GM19395 (cell line): Measurements from ENCODE around the gene SDE2.
"Not testable (repeated sequence)": the region's sequence is repeated elsewhere in the genome, so short reads cannot be mapped to it uniquely, and the experiment has no call there.

Source experiments
- ATAC-seq: cut with Tn5 transposase; IDR thresholded peaks from one replicate; pipeline ENCODE4 v1.9.1; 2021; ENCODE audit warnings: mild to moderate bottlenecking, moderate library complexity; ENCODE audit not compliant: unreplicated experiment

The SDE2 gene

DNA sequence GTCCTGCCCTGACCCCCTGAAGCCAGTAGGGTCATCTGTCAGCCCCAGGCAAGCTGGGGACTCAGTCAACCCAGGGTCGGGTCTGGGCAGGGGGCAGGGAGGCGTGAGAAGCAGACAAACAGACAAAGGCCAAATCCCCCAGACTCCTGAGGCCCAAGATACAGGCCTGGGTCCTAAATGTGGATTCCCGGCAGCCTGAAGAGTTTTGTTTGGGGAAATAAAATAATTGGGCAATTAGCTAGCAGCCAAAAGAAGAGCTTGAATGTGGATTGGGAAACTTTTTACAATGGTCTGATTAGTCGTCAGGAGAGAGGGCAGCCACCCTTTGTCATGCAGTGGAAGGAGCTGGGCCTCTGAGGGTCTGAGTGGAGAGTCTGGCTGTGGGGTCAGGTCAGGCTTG lies 53.6 kb downstream of the SDE2 start:
- ATAC-seq, result no peak

DNA sequence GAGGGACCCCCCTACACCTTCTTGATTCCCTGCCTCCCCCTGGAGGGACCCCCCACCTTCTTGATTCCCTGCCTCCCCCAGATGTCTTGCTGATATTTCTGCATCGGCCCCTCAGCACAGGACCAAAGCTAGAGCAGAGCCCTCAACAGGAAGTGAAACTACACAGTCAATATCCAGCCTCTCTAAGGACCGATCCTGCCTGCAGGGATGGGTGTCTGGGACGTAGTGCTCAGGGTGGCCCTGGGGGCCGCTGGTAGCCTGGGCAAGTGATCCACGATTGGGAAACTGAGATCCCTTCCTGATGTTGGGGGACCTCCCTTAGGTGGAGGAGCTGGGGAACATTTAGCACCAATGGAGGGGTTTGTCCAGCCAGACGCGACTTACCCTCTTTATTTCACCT lies 54.2 kb downstream of the SDE2 start:
- ATAC-seq, result peak; percentile 74

DNA sequence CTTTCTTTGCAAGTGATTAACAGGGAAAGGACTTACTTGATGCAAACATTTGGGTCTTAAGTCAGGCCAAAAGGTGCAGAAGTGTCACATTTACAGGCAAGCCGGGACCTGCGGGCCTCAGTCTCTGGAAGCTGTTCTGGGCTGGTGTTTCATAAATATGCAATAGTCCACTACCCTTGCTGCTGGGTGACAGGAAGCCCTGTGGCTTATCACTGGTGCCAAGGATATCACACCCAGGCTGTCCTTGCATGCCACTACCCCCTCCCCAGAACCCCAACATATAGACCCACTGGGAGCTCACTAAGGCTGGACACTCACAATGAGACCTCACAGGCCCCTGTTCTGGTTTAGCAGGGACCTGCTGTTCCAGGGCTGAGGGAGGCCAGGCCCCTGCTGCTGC lies 54.8 kb downstream of the SDE2 start:
- ATAC-seq, result no peak

DNA sequence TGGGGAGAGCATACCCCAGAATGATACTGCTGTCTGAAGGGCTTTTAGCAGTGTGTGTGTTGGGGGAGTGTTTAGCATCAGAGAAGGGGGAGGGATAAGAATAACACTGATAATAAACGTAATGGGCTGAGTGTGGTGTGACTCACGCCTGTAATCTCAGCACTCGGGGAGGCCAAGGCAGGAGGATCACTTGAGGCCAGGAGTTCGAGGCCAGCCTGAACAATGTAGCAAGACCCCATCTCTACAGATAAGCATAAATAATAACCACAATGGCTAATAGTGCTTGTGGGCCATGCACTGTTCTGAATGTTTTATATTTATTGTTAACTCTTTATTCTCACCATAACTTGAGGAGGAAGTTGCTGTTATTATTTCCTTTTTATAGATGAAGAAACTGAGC lies 55.6 kb downstream of the SDE2 start:
- no peak for ATAC-seq

DNA sequence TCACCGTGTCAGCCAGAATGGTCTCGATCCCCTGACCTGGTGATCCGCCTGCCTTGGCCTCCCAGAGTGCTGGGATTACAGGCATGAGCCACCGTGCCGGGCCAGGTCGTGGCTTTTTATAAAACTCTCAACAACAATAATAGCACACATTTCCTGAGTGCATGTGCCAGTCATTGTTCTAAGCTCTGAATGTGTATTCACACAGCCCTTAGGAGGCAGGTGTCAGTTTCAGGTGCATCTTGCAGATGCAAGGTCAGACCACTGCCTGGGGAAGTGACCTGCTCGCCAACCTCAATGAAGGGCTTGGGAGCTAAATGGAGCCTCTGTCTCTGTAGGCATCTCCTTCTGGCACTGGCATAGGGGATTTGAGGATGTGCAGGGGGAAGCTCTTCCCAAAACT lies 56.6 kb downstream of the SDE2 start:
- peak; percentile 73 for ATAC-seq

DNA sequence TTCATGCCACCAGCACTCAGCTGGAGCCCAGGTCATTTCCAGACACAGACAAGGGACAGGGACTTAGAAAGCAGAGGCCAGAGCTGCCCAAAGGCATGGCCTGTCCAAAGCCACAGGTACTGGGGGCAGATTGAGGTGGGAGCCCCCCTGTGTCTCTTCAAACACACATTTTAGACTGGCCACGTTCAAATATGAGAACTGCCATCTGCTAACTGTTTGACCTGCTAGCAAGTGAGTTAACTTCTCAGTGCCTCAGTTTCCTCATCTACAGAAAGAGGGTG lies 57.3 kb downstream of the SDE2 start:
- no peak for ATAC-seq

DNA sequence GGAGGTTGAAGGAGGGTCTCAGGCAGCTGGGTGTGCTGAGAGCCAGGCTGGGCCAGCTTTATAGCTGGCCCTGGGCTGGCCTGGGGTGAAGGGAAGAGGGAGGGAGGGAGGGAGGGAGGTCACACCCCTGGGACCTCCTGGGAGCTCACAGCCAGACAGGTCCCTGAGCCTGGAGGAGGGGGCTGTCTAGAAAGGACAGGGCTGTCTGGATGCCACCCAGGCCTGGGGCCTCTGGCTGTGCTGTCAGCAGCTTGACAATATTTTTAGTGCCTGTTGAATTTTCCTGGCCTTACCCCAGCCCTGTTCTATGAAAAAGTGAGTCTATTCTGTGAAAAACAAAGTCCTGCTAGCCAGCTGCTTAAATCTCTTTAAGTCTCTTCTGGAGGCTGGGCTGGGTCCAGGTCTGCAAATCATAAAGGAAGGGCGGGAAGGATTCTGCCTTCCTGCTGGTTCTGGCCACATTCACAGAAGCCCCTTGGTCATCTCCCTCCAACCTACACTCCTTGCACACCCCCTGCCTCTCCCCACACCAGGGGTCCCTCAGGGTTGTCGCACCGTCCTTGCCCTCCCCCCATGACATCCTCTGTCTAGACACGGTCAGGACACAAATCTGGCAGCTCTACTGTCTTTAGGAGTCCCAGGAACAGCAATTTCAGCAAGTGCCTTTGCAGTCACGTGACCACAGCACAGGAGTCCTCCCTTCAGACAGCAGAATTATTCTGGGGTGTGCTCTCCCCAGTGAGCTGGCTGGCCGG lies 57.8 kb downstream of the SDE2 start, which contains the start of gene LEFTY2:
TSS of gene LEFTY2 (minus strand) at position 34 of the 755 bp plus-strand sequence. CDS start 80 bp downstream, outside the sequence.
- no peak for ATAC-seq

DNA sequence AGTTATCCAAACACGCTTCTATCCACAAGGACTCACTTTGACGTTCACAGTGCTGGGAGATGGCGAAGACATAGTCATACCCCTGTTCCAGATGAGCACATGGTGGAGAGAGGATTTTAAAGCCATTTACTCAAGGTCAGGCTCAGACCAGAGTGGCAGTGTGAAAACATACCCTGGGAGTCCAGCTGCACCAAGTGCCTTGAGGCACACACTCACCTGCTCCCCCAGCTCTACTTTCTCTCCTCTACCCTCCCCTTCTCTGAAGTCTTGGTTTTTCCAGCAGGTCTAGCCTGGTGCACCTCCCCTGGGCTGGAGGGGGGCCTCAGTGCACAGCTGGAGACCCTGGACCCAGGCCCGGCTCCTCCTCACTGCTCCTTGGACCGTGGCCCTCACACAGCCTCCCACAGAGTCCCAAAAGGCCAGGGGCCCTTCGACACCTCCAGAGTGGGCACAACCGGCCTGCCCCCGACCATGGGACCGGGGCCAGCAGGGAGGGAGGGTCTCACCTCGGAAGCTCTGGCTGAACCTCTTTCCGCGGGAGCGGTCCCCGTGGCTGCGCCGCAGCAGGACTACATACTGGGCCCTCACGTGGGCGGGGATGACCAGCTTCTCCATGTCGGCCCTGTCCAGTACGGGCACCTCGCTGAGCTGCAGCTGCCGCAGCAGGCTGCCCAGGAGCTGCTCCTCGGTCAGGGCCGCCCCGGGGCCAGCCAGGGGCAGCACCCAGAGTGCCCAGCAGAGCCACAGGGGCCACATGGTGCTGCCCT lies 58.6 kb downstream of the SDE2 start:
- no peak for ATAC-seq

DNA sequence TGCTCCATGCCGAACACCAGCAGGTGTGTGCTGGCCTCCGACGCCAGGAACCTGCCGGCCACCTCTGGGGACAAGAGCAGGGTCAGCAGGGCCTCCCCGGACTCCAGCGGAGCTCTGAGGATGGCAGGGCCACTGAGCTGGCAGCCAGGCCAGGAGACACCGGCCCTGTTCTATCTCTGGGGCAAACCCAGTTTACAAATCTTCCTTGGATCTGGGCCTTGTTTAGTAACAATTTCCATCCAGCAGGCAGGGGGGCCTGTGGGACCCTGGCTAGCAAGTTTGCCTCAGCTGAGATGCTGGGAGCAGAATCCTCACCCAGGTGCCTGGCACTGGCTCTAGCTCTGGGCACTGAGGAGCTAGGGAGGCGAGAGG lies 59.2 kb downstream of the SDE2 start:
- ATAC-seq, result not testable (repeated sequence)

DNA sequence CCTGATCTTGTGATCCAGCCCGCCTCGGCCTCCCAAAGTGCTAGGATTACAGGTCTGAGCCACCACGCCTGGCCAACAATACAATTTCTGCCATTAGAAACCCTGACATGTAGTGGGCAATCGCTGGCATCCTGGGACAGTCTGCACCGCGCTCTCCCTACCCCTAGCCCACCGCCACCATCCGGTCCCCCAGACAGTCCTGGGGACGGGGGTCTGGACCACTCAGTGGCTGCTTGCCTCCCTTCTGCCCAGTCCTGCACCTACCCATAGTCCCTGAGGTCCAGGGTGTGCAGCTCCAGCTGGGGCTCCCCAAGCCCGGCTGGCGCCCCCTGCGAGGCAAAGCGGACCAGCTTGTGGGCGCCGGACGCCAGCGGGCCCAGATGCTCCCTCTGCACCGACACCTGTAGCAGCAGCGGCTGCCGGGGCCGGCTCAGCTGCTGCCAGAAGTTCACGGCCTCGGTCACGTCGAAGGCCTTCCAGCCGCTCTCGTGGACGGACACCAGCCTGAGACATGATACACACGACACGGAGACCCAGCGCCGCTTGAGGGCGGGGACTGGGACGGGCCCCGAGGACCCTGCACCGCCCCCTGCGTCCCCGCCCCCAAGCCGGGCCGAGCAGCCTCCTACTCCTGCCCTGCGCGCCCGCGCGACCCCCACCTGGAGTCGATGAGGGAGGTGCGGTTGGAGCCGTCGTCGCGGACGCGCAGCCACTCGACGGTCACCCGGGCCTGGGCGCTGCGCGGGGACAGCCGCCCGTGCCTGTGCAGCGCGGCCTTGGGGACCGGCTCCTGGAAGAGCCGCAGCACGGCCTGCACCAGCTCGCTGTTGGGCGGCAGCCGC lies 59.8 kb downstream of the SDE2 start:
- not testable (repeated sequence) for ATAC-seq

DNA sequence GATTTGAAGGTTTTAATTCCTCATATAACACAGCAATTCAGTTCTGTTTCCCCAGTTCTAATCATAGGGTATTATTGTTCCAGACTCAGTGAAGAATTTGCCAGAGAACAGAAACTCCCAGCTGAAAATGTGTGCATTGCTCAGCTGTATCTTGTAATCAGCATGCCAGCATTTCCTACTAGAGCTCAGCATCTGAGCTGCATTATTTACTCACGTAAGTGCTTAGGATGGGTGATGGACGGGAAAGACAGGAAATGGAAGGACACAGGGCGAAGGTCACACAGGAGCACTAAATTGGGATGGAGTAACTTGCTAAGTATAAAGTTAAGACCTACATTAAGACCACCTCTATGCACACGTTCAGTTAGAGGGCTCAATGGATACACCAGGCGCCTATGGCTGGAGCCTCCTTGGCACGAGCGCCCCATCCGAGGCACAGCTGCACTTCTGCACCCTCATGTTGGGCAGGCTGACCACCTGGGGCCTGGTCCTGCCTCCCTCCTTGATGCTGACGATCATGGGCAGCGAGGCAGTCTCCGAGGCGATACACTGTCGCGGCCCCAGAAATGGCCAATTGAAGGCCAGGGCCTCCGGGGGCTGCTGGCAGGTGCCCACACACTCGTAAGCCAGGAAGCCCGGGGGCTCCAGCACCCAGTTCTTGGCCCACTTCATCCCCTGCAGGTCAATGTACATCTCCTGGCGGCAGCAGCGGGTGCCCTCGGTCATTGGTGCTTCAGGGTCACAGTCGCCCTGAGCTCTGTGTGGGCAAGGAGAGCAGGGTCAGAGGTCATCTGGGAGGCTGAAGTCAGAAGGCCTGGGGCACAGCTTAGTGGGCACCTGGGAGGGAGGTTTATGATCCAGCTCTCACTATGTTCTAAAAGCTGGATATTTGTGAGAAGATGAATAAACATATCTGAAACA lies 61.8 kb downstream of the SDE2 start:
- ATAC-seq, result no peak

DNA sequence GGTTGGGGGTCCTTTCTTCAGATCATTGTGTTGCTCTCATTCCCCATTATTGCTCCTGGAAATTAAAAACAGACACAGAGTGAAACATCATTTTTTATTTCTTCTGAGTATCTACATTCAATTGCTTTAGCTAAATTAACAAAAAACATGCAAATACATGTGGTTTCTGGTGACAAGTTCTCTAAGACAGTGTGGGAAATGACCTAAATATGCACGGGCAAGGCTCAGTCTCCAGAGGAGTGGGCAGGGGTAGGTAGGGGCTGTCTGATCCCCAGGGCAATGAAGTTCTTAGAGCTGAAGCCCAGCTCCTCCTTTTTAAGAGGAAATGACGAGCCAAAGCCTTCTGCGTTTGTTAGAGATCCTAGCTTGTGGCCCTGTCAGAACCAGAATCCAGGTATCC lies 62.6 kb downstream of the SDE2 start:
- no peak for ATAC-seq

DNA sequence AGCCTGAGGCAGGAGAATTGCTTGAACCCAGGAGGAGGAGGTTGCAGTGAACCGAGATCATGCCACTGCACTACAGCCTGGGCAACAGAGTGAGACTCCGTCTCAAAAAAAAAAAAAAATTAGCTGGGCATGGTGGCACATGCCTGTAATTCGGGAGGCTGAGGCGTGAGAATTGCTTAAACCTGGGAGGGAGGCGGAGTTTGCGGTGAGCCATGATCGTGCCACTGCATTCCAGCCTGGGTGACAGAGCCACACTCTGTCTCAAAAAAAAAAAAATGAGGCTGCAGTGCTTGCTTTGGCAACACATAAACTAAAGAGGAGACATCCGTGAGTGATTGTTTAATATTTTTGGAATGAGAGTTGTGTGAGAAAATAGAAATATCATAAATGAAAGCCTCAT lies 63.1 kb downstream of the SDE2 start:
- not testable (repeated sequence) for ATAC-seq

DNA sequence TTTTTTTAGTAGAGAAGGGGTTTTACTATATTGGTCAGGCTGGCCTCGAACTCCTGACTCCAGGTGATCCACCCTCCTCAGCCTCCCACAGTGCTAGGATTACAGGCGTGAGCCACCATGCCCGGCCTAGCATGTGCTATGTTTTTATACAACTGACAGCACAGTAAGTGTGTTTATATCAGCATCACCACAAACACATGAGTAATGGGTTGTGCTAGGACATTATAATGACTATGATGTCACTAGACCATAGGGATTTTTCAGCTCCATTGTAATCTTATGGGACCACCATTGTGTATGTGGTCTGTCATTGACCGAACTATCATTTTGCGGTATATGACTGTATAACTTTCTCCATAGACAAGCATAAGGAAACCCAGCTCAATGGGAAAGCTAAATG lies 64.4 kb downstream of the SDE2 start:
- ATAC-seq, result no peak

DNA sequence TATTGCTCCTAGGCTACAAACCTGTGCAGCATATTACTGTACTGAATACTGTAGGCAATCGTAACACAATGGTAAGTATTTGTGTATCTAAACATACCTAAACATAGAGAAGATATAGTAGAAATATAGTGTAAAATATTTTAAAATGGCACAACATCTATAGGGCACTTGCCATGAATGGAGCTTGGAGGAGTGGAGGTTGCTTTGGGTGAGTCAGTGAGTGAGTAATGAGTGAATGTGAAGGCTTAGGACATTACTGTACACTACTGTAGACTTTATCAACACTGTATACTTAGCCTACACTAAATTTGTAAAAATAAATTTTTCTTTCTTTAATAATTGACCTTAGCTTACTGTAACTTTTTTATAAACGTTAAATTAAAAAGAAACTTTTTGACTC lies 66.1 kb downstream of the SDE2 start:
- no peak for ATAC-seq
